Thoracic aorta (tissue), 2 donors: ENCODE measurements around the gene APIP. TPM values are rescaled to one million over a fixed set of nuclear protein-coding genes. Genes with fewer than 3 reads are reported as not detected.

Experiments used
- ATAC-seq: fragments of 150-250 bp; one replicate; pipeline ENCODE4 v1.8.0; 2017; ENCODE audit warnings: low read depth; ENCODE audit not compliant: insufficient number of reproducible peaks, low FRiP score
- DNase-seq: peaks from one replicate; pipeline ENCODE4 v3.0.0-alpha.2; 2020; ENCODE audit warnings: low spot score
- H3K27ac ChIP-seq, 2 donors: fragments of 200-600 bp; sonication (generic); 1 replicate in 1 of 2; 2 replicates in 1 of 2; pipeline ENCODE4 v1.5.1; 2016; ENCODE audit warnings: mild to moderate bottlenecking in 2 of 2, moderate library complexity in 2 of 2
- H3K27me3 ChIP-seq: fragments of 200-600 bp; sonication (generic); replicated peaks from 2 replicates; pipeline ENCODE4 v1.6.0; 2016; ENCODE audit warnings: mild to moderate bottlenecking; ENCODE audit not compliant: insufficient read depth
- H3K36me3 ChIP-seq: fragments of 200-600 bp; sonication (generic); one replicate; pipeline ENCODE4 v1.5.1; 2016
- H3K4me1 ChIP-seq, 2 donors: fragments of 200-600 bp; sonication (generic); 1 replicate in 1 of 2; 2 replicates in 1 of 2; pipeline versions ENCODE4 v1.5.1 to v1.6.0; 2016; ENCODE audit warnings: low read depth in 2 of 2, mild to moderate bottlenecking in 1 of 2; ENCODE audit not compliant: control insufficient read depth in 1 of 2
- H3K4me3 ChIP-seq: fragments of 200-600 bp; sonication (generic); 2 replicates; pipeline ENCODE4 v1.5.1; 2016; ENCODE audit warnings: mild to moderate bottlenecking
- H3K9me3 ChIP-seq: fragments of 200-600 bp; sonication (generic); 2 replicates; pipeline ENCODE4 v1.5.1; 2016
- CTCF ChIP-seq: fragments of 200-600 bp; sonication (generic); IDR thresholded peaks from one replicate; pipeline ENCODE4 v1.5.1; 2019; ENCODE audit warnings: antibody characterized with exemption
- total RNA-seq, 2 donors: library from RNA; depleted of rRNA; stranded (reverse); fragments of >200 nt; gene quantifications; one replicate each; pipeline versions ENCODE4 v1.1.0 to v1.2.3, GENCODE V29; 2016

APIP gene
- total RNA-seq, 2 donors from 2014 or later, result 16.9 to 25.0 TPM

- TF ChIP-seq CTCF, result no peak
- H3K27me3 ChIP-seq, result no peaks in the 10 kb centered on the region
- no peaks in the 10 kb centered on the region for H3K4me1 ChIP-seq
- H3K9me3 ChIP-seq, result no peaks in the 10 kb centered on the region
- DNase-seq (no peak), ATAC-seq (no peak)
- H3K36me3 ChIP-seq, result no peaks in the 10 kb centered on the region
- H3K27ac ChIP-seq, result no peak overlapping the region
- H3K4me3 ChIP-seq, result no peak overlapping the region
Measured at GRCh38 chr11:34850334-34850733, 65.8 kb downstream of the APIP start.

GRCh38 chr11:34846467-34846866 lies 69.7 kb downstream of the APIP start:
- no peak overlapping the region for H3K4me3 ChIP-seq
- no peak for TF ChIP-seq CTCF
- H3K9me3 ChIP-seq, result no peaks in the 10 kb centered on the region
- H3K27me3 ChIP-seq, result no peaks in the 10 kb centered on the region
- H3K27ac ChIP-seq, result no peak overlapping the region
- DNase-seq (no peak), ATAC-seq (no peak)
- no peaks in the 10 kb centered on the region for H3K4me1 ChIP-seq
- no peaks in the 10 kb centered on the region for H3K36me3 ChIP-seq

- ATAC-seq, result no peak
- Histone ChIP-seq H3K27ac (no peak overlapping the region), H3K27me3 (no peaks in the 10 kb centered on the region), H3K9me3 (no peaks in the 10 kb centered on the region), H3K36me3 (no peaks in the 10 kb centered on the region), H3K4me3 (no peak overlapping the region), H3K4me1 (no peaks in the 10 kb centered on the region)
- TF ChIP-seq CTCF, result no peak
- DNase-seq, result no peak
Measured at GRCh38 chr11:34844463-34845112, 71.6 kb downstream of the APIP start.

GRCh38 chr11:34843271-34843670 lies 72.9 kb downstream of the APIP start:
- no peaks in the 10 kb centered on the region for H3K9me3 ChIP-seq
- H3K27me3 ChIP-seq, result no peaks in the 10 kb centered on the region
- no peak overlapping the region for H3K27ac ChIP-seq
- no peaks in the 10 kb centered on the region for H3K36me3 ChIP-seq
- TF ChIP-seq CTCF, result no peak
- ATAC-seq, result no peak
- no peak for DNase-seq
- no peaks in the 10 kb centered on the region for H3K4me1 ChIP-seq
- no peak overlapping the region for H3K4me3 ChIP-seq

- no peak overlapping the region for H3K4me3 ChIP-seq
- DNase-seq (no peak), ATAC-seq (no peak)
- H3K4me1 ChIP-seq, result no peaks in the 10 kb centered on the region
- no peak overlapping the region for H3K27ac ChIP-seq
- H3K27me3 ChIP-seq, result no peaks in the 10 kb centered on the region
- H3K36me3 ChIP-seq, result no peaks in the 10 kb centered on the region
- no peaks in the 10 kb centered on the region for H3K9me3 ChIP-seq
- peak; percentile 10 for TF ChIP-seq CTCF
Measured at GRCh38 chr11:34840736-34841386, 75.3 kb downstream of the APIP start.
